ENCODE results near the gene CHCHD3. TPM values are rescaled to one million over a fixed set of nuclear protein-coding genes. Genes with fewer than 3 reads are reported as not detected.
"Not testable (repeated sequence)": the region's sequence is repeated elsewhere in the genome, so short reads cannot be mapped to it uniquely, and the experiment has no call there.

Gene CHCHD3
- total RNA-seq, 1 donor from 2014 or later, result 76.8 TPM

GRCh38 chr7:132972745-132973144, 109.1 kb downstream of the CHCHD3 start:
- DNase-seq (ENCODE audit: low spot score), result no peak
- intact Hi-C loops (cut with micrococcal nuclease), result no loop called here
- Mint-ChIP-seq H3K36me3 (ENCODE audit: low read depth) (peaks cover 9% of the 10 kb centered on the region), H3K27me3 (ENCODE audit: insufficient read depth) (no peaks in the 10 kb centered on the region), H3K4me3 (no peak overlapping the region), H3K27ac (no peak overlapping the region), H3K9me3 (no peaks in the 10 kb centered on the region), H3K4me1 (ENCODE audit: low read depth) (no peaks in the 10 kb centered on the region)

DNA sequence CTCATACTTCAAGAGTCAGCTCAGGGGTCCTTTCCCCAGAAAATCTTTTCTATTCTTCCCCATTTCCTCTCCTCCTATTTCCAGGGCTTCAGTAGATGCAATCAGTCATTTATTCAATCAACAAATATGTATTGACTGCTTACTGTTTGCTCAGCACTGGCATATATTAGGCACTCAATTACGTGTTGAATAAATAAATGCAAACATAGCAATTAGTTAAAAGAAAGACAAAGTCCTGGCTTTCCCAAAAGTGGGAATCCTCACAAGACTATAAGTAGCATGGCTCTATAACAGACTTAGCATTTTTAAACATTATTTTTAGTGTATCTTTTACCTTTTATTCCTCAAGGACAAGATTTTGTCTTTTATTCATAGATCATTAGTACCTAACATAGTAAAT, 111.6 kb downstream of the CHCHD3 start:
- H3K4me1 Mint-ChIP-seq (ENCODE audit: low read depth), result peaks cover 4% of the 10 kb centered on the region

DNA sequence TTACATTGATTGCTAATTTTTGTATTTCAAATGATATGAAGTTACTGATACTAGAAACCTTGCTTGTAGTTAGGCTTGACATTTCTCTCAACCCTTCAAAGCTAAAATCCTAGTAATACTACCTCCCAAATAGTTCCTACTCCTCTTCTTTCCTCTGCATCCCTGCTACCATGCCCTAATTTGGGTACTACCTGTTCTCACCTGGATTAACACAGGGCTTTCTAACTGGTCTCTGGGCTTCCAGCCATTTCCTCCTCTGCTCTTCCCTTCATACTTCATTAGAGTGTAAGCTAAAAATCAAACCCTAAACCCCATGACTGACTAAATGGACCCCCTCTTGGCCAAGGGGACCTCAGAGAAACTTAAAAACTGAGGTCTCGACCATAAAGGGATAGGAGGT, 112.4 kb downstream of the CHCHD3 start:
- H3K27ac Mint-ChIP-seq, result no peak overlapping the region
- DNase-seq (ENCODE audit: low spot score), result no peak
- no peaks in the 10 kb centered on the region for H3K27me3 Mint-ChIP-seq (ENCODE audit: insufficient read depth)
- H3K9me3 Mint-ChIP-seq, result no peaks in the 10 kb centered on the region
- H3K4me1 Mint-ChIP-seq (ENCODE audit: low read depth), result peaks cover 4% of the 10 kb centered on the region
- H3K4me3 Mint-ChIP-seq, result no peak overlapping the region
- H3K36me3 Mint-ChIP-seq (ENCODE audit: low read depth), result peaks cover 9% of the 10 kb centered on the region
- intact Hi-C loops (cut with micrococcal nuclease), result no loop called here

More for the DNA sequence above, 111.6 kb downstream of the CHCHD3 start:
- no peak for DNase-seq (ENCODE audit: low spot score)
- Mint-ChIP-seq H3K36me3 (ENCODE audit: low read depth) (peaks cover 9% of the 10 kb centered on the region), H3K9me3 (no peaks in the 10 kb centered on the region), H3K4me3 (no peak overlapping the region), H3K27me3 (ENCODE audit: insufficient read depth) (no peaks in the 10 kb centered on the region), H3K27ac (no peak overlapping the region)
- intact Hi-C loops (cut with micrococcal nuclease), result no loop called here

DNA sequence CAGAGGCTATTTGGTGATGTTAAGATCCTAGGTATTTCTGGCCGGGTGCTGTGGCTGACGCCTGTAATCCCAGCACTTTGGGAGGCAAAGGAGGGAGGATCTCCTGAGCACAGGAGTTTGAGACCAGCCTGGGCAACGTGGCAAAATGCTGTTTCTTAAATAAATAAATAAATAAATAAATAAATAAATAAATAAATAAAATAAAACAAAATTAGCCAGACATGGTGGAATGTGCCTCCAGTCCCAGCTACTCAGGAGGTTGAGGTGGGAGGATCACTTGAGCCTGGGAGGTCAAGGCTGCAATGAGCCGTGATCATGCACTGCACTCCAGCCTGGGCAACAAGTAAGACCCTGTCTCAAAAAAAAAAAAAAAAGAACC, 114.4 kb downstream of the CHCHD3 start:
- H3K36me3 Mint-ChIP-seq (ENCODE audit: low read depth); DNase-seq (ENCODE audit: low spot score); H3K27me3 Mint-ChIP-seq (ENCODE audit: insufficient read depth); H3K4me1 Mint-ChIP-seq (ENCODE audit: low read depth); H3K9me3 Mint-ChIP-seq; H3K27ac Mint-ChIP-seq; H3K4me3 Mint-ChIP-seq; intact Hi-C loops (cut with micrococcal nuclease): not testable (repeated sequence)

- Mint-ChIP-seq H3K4me1 (ENCODE audit: low read depth) (peaks cover 4% of the 10 kb centered on the region), H3K9me3 (no peaks in the 10 kb centered on the region), H3K4me3 (no peak overlapping the region), H3K27ac (no peak overlapping the region), H3K36me3 (ENCODE audit: low read depth) (no peaks in the 10 kb centered on the region), H3K27me3 (ENCODE audit: insufficient read depth) (no peaks in the 10 kb centered on the region)
- intact Hi-C loops (cut with micrococcal nuclease), result no loop called here
- no peak for DNase-seq (ENCODE audit: low spot score)
These were observed 115.0 kb downstream of the CHCHD3 start for GRCh38 chr7:132966754-132967469.

DNA sequence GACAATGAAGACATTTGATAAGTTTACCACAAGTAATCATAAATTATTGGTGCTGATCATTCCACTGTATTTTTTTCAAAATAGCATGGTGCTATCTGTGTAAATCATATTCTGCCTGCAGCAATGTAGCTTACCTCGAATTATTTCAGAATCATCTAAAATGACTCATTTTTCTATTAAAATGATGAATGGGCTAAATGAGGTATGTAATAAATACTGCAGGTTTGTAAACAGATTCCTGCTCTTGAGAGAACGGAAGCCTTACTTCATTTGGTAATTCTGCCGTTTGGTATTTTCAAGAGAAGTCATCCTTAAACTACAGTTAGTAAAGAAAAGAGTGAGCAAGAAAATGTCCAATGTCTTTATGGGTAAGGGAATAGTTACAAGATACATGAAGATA, 115.9 kb downstream of the CHCHD3 start:
- Mint-ChIP-seq H3K36me3 (ENCODE audit: low read depth) (no peaks in the 10 kb centered on the region), H3K9me3 (no peaks in the 10 kb centered on the region), H3K27me3 (ENCODE audit: insufficient read depth) (no peaks in the 10 kb centered on the region), H3K4me3 (no peak overlapping the region), H3K4me1 (ENCODE audit: low read depth) (peaks cover 4% of the 10 kb centered on the region), H3K27ac (no peak overlapping the region)
- DNase-seq (ENCODE audit: low spot score), result no peak
- intact Hi-C loops (cut with micrococcal nuclease), result no loop called here

GRCh38 chr7:132964876-132965275, 117.0 kb downstream of the CHCHD3 start:
- no peak for DNase-seq (ENCODE audit: low spot score)
- no peaks in the 10 kb centered on the region for H3K36me3 Mint-ChIP-seq (ENCODE audit: low read depth)
- peaks cover 4% of the 10 kb centered on the region for H3K4me1 Mint-ChIP-seq (ENCODE audit: low read depth)
- H3K27me3 Mint-ChIP-seq (ENCODE audit: insufficient read depth), result no peaks in the 10 kb centered on the region
- intact Hi-C loops (cut with micrococcal nuclease), result no loop called here
- no peak overlapping the region for H3K27ac Mint-ChIP-seq
- H3K4me3 Mint-ChIP-seq, result no peak overlapping the region
- no peaks in the 10 kb centered on the region for H3K9me3 Mint-ChIP-seq

- intact Hi-C loops (cut with micrococcal nuclease), result no loop called here
- Mint-ChIP-seq H3K27ac (no peak overlapping the region), H3K4me3 (no peak overlapping the region), H3K27me3 (ENCODE audit: insufficient read depth) (no peaks in the 10 kb centered on the region), H3K9me3 (peaks cover 3% of the 10 kb centered on the region), H3K36me3 (ENCODE audit: low read depth) (peaks cover 2% of the 10 kb centered on the region), H3K4me1 (ENCODE audit: low read depth) (no peaks in the 10 kb centered on the region)
- DNase-seq (ENCODE audit: low spot score), result no peak
These were observed 122.0 kb downstream of the CHCHD3 start for GRCh38 chr7:132959891-132960290.

- H3K27me3 Mint-ChIP-seq (ENCODE audit: insufficient read depth), result no peaks in the 10 kb centered on the region
- no peak overlapping the region for H3K27ac Mint-ChIP-seq
- no peak overlapping the region for H3K4me3 Mint-ChIP-seq
- intact Hi-C loops (cut with micrococcal nuclease), result no loop called here
- H3K36me3 Mint-ChIP-seq (ENCODE audit: low read depth), result peaks cover 2% of the 10 kb centered on the region
- peaks cover 3% of the 10 kb centered on the region for H3K9me3 Mint-ChIP-seq
- H3K4me1 Mint-ChIP-seq (ENCODE audit: low read depth), result no peaks in the 10 kb centered on the region
- DNase-seq (ENCODE audit: low spot score), result no peak
These were observed 125.3 kb downstream of the CHCHD3 start for GRCh38 chr7:132956556-132956955.

DNA sequence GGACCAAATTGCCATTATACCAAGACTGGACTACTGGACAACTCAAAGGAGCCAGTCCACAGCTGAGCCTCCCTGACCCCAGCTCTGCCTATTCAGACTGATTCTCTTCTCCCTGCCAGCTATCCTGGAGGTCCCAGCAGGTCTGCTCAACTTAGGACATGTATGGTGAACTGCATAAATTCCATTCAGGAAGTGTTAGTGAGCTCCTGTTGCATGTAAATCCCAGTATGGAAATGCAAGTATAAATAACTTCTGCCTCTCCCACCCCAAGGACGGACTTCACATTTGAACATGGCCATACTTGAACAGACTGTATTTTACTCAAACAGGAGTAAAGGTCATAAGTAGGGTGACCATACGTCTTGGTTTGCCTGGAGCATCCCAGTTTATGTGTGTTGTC, 128.4 kb downstream of the CHCHD3 start:
- Mint-ChIP-seq H3K4me1 (ENCODE audit: low read depth) (no peaks in the 10 kb centered on the region), H3K36me3 (ENCODE audit: low read depth) (peaks cover 2% of the 10 kb centered on the region), H3K27me3 (ENCODE audit: insufficient read depth) (no peaks in the 10 kb centered on the region), H3K9me3 (peaks cover 3% of the 10 kb centered on the region), H3K4me3 (no peak overlapping the region), H3K27ac (no peak overlapping the region)
- no peak for DNase-seq (ENCODE audit: low spot score)
- intact Hi-C loops (cut with micrococcal nuclease), result no loop called here

DNA sequence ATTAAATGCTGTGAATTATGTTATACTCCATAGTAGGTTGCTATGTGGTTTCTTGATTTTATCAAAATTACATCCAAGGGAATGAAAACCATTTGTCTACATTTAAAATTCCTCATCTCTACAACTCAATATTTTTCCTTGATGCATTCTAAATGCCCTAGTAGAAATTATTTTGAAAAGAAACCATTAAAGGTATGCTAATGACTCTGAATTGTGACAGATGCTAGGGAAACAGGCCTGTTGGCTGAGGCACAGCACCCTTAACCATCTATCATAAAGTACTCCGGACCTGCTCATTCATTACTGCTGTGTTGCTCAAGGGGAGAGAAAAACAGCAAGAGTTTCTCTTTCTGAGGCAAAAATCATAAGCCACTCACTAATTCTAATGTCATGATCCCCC, 131.2 kb downstream of the CHCHD3 start:
- peaks cover 2% of the 10 kb centered on the region for H3K36me3 Mint-ChIP-seq (ENCODE audit: low read depth)
- no peak for DNase-seq (ENCODE audit: low spot score)
- intact Hi-C loops (cut with micrococcal nuclease), result no loop called here
- no peaks in the 10 kb centered on the region for H3K4me1 Mint-ChIP-seq (ENCODE audit: low read depth)
- H3K27ac Mint-ChIP-seq, result no peak overlapping the region
- H3K9me3 Mint-ChIP-seq, result peaks cover 3% of the 10 kb centered on the region
- H3K27me3 Mint-ChIP-seq (ENCODE audit: insufficient read depth), result no peaks in the 10 kb centered on the region
- no peak overlapping the region for H3K4me3 Mint-ChIP-seq

DNA sequence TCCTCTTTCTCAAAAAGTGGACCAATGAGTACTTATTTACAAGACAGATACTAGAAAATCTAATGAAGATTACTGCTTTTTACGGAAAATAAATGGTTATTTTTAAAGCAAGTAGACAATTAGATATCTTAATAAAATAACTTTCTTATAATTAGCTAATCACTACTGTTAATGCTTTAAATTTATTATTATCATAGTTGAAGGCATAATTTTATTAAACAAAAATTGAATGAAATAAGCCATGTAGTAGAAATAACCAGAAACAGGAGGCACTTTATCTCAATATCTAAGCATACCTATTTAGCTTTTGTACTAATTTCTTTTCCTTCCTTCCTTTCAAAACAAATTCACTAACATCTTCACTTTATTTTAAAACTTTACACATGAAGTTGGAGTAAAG, 134.9 kb downstream of the CHCHD3 start:
- H3K4me1 Mint-ChIP-seq (ENCODE audit: low read depth), result peaks cover 5% of the 10 kb centered on the region
- H3K4me3 Mint-ChIP-seq, result no peak overlapping the region

DNA sequence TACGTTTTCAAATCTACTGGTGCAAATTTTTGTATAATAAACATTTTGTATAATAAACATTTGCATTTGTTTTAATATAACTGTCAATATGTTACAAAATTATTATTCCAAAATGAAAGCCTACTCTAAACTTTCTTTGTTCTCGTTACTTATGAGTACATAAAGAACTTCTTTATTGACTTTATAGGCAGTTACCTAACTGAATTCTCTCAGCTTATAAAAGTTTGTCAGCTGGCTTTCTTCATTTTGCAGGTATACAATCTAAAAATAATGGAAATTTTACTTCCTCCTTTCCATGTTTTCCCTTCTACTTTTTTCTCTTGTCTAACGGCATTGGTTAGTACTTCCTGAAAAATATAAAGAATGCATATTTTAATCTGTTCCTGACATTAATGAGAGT, 137.1 kb downstream of the CHCHD3 start:
- Mint-ChIP-seq H3K4me3 (no peak overlapping the region), H3K9me3 (no peaks in the 10 kb centered on the region), H3K27ac (no peak overlapping the region), H3K4me1 (ENCODE audit: low read depth) (peaks cover 5% of the 10 kb centered on the region), H3K27me3 (ENCODE audit: insufficient read depth) (no peaks in the 10 kb centered on the region), H3K36me3 (ENCODE audit: low read depth) (peaks cover under 1% of the 10 kb centered on the region)
- DNase-seq (ENCODE audit: low spot score), result no peak
- intact Hi-C loops (cut with micrococcal nuclease), result no loop called here

More for the DNA sequence above, 134.9 kb downstream of the CHCHD3 start:
- intact Hi-C loops (cut with micrococcal nuclease), result no loop called here
- no peak for DNase-seq (ENCODE audit: low spot score)
- Mint-ChIP-seq H3K9me3 (no peaks in the 10 kb centered on the region), H3K27ac (no peak overlapping the region), H3K36me3 (ENCODE audit: low read depth) (no peaks in the 10 kb centered on the region), H3K27me3 (ENCODE audit: insufficient read depth) (no peaks in the 10 kb centered on the region)

- no peak for DNase-seq (ENCODE audit: low spot score)
- no peak overlapping the region for H3K4me3 Mint-ChIP-seq
These were observed 138.2 kb downstream of the CHCHD3 start for GRCh38 chr7:132943645-132944044.

More at GRCh38 chr7:132943645-132944044, 138.2 kb downstream of the CHCHD3 start:
- Mint-ChIP-seq H3K27me3 (ENCODE audit: insufficient read depth) (no peaks in the 10 kb centered on the region), H3K36me3 (ENCODE audit: low read depth) (peaks cover 2% of the 10 kb centered on the region), H3K27ac (no peak overlapping the region), H3K4me1 (ENCODE audit: low read depth) (peaks cover 5% of the 10 kb centered on the region), H3K9me3 (no peaks in the 10 kb centered on the region)
- intact Hi-C loops (cut with micrococcal nuclease), result no loop called here

Data from activated T-helper 1 cell treated with anti-CD3 and anti-CD28 coated beads, Interleukin-12 subunit alpha, Interleukin-12 subunit beta, Interleukin-2, Interleukin-4 antibody, amounts not matched to agents 30 ng/mL and 10 ng/mL and 1 ng/mL, durations not matched to agents 14 hours and 24 hours and 36 hours (primary cell).